Progenitor cell of endocrine pancreas (in vitro differentiated cells): ENCODE data around the gene CNIH4. TPM values are rescaled to one million over a fixed set of nuclear protein-coding genes. Genes with fewer than 3 reads are reported as not detected.

ENCODE experiments used
- DNase-seq: peaks from one replicate; pipeline ENCODE4 v3.0.0; 2021; ENCODE audit warnings: low spot score; ENCODE audit not compliant: unreplicated experiment
- H3K27ac Mint-ChIP-seq: 2 replicates; pipeline ENCODE4 v1.8.0; 2021; ENCODE audit warnings: mild to moderate bottlenecking, moderate library complexity, mixed read lengths
- H3K27me3 Mint-ChIP-seq: 2 replicates; pipeline ENCODE4 v1.8.0; 2021; ENCODE audit warnings: mixed read lengths
- H3K36me3 Mint-ChIP-seq: 2 replicates; pipeline ENCODE4 v1.8.0; 2022; ENCODE audit warnings: mixed read lengths; ENCODE audit not compliant: insufficient read depth
- H3K4me1 Mint-ChIP-seq: 2 replicates; pipeline ENCODE4 v1.8.0; 2021; ENCODE audit warnings: low read depth, mixed read lengths
- H3K4me3 Mint-ChIP-seq: 2 replicates; pipeline ENCODE4 v1.8.0; 2021; ENCODE audit warnings: low read depth, mild to moderate bottlenecking, moderate library complexity, mixed read lengths
- H3K9me3 Mint-ChIP-seq: 2 replicates; pipeline ENCODE4 v1.8.0; 2021; ENCODE audit warnings: low read depth, mixed read lengths
- total RNA-seq: library from RNA; stranded (reverse); gene quantifications from 2 replicates; pipeline ENCODE4 v1.2.1, GENCODE V29; 2021
- TF ChIP-seq, protein P1 (sequence below): fragments of 200-600 bp; sonication (generic); IDR thresholded peaks from one replicate; pipeline ENCODE4 v1.5.0; 2021; ENCODE audit warnings: antibody characterized with exemption, mild to moderate bottlenecking; ENCODE audit not compliant: unreplicated experiment

The CNIH4 gene
- total RNA-seq, 1 donor from 2014 or later, result 68.8 TPM

GRCh38 chr1:224405604-224405970 lies 48.9 kb downstream of the CNIH4 start:
- no peak for DNase-seq
- Mint-ChIP-seq H3K27me3 (no peaks in the 10 kb centered on the region), H3K27ac (no peak overlapping the region)

DNA sequence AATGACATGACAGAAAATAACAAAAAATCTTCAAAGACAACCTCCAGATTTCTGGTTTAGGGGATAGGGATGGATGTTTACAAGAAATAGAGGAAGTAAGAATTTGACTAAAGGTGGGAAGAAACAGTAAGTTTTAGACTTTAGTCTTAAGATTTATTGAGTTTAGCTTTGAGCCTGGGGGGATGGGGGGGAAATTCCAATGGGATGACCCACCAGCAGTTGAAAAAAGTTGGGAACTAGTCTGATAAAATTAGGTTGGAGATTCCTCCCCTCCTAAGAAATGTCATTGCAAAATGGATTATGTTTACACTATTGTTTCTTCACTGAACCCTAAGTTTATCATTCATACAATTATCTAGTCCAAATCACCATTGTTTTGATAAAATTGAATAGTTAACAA lies 49.5 kb downstream of the CNIH4 start:
- TF ChIP-seq, protein P1, sequence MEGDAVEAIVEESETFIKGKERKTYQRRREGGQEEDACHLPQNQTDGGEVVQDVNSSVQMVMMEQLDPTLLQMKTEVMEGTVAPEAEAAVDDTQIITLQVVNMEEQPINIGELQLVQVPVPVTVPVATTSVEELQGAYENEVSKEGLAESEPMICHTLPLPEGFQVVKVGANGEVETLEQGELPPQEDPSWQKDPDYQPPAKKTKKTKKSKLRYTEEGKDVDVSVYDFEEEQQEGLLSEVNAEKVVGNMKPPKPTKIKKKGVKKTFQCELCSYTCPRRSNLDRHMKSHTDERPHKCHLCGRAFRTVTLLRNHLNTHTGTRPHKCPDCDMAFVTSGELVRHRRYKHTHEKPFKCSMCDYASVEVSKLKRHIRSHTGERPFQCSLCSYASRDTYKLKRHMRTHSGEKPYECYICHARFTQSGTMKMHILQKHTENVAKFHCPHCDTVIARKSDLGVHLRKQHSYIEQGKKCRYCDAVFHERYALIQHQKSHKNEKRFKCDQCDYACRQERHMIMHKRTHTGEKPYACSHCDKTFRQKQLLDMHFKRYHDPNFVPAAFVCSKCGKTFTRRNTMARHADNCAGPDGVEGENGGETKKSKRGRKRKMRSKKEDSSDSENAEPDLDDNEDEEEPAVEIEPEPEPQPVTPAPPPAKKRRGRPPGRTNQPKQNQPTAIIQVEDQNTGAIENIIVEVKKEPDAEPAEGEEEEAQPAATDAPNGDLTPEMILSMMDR, result no peak
- Mint-ChIP-seq H3K4me3 (no peak overlapping the region), H3K36me3 (peaks cover 28% of the 10 kb centered on the region), H3K27me3 (no peaks in the 10 kb centered on the region), H3K4me1 (peaks cover 3% of the 10 kb centered on the region), H3K9me3 (no peaks in the 10 kb centered on the region), H3K27ac (peak overlapping the region; percentile 50)
- DNase-seq, result no peak

More at GRCh38 chr1:224405604-224405970, 48.9 kb downstream of the CNIH4 start:
- H3K4me3 Mint-ChIP-seq, result no peak overlapping the region
- H3K9me3 Mint-ChIP-seq, result no peaks in the 10 kb centered on the region
- peaks cover 29% of the 10 kb centered on the region for H3K36me3 Mint-ChIP-seq
- TF ChIP-seq, protein P1, result no peak
- peaks cover 3% of the 10 kb centered on the region for H3K4me1 Mint-ChIP-seq

- Mint-ChIP-seq H3K27me3 (no peaks in the 10 kb centered on the region), H3K36me3 (peaks cover 32% of the 10 kb centered on the region), H3K27ac (peak overlapping the region; percentile 22), H3K4me3 (no peak overlapping the region), H3K4me1 (peaks cover 3% of the 10 kb centered on the region), H3K9me3 (no peaks in the 10 kb centered on the region)
- TF ChIP-seq, protein P1, result no peak
- DNase-seq, result no peak
Observed at GRCh38 chr1:224407571-224408293, 51.1 kb downstream of the CNIH4 start.

DNA sequence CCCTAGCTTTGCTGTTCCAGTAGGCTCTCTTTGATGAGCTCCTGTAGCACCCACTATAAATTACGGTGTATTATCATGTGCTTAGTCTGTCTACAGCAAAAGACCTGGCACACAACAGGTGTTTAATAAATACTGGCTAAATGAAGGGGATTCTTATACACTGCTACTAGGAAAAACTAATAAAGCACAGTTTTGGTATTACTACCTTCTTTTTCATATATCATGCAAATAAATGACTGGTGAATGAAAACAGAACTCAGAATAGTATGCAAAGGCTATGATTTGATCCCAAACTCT lies 51.6 kb downstream of the CNIH4 start:
- H3K4me1 Mint-ChIP-seq, result peaks cover 3% of the 10 kb centered on the region
- no peak overlapping the region for H3K4me3 Mint-ChIP-seq
- H3K36me3 Mint-ChIP-seq, result peaks cover 32% of the 10 kb centered on the region
- DNase-seq, result no peak
- no peaks in the 10 kb centered on the region for H3K27me3 Mint-ChIP-seq
- TF ChIP-seq, protein P1, result no peak
- H3K9me3 Mint-ChIP-seq, result no peaks in the 10 kb centered on the region
- peak overlapping the region; percentile 22 for H3K27ac Mint-ChIP-seq

GRCh38 chr1:224411766-224412165 lies 55.1 kb downstream of the CNIH4 start:
- H3K4me1 Mint-ChIP-seq, result peaks cover 3% of the 10 kb centered on the region
- H3K9me3 Mint-ChIP-seq, result no peaks in the 10 kb centered on the region
- no peak overlapping the region for H3K4me3 Mint-ChIP-seq
- no peak for DNase-seq
- no peaks in the 10 kb centered on the region for H3K27me3 Mint-ChIP-seq
- H3K36me3 Mint-ChIP-seq, result peaks cover 20% of the 10 kb centered on the region
- TF ChIP-seq, protein P1, result no peak
- peak overlapping the region; percentile 67 for H3K27ac Mint-ChIP-seq
